Panc1 (cell line): ENCODE measurements around the gene TRIP10.

Experiments used
- CTCF ChIP-seq: fragments of 450-650 bp; IDR thresholded peaks from 2 replicates; pipeline ENCODE4 v1.5.1; 2017; ENCODE audit warnings: mild to moderate bottlenecking
- POLR2AphosphoS5 ChIP-seq: IDR thresholded peaks from 2 replicates; pipeline ENCODE4 v1.6.1; 2012; ENCODE audit warnings: mild to moderate bottlenecking, low read depth, low read length, moderate library complexity
- SIN3A ChIP-seq: IDR thresholded peaks from 2 replicates; pipeline ENCODE4 v1.6.1; 2012; ENCODE audit warnings: low read depth, mild to moderate bottlenecking, low read length, moderate library complexity, borderline replicate concordance; ENCODE audit not compliant: insufficient read depth
- TCF7L2 ChIP-seq: IDR thresholded peaks from 2 replicates; pipeline ENCODE4 v1.6.1; 2011; ENCODE audit warnings: mild to moderate bottlenecking, low read depth, low read length, inconsistent platforms

GRCh38 chr19:6734096-6734696 is 5.3 kb upstream of the TRIP10 start:
- TF ChIP-seq CTCF (no peak), TCF7L2 (no peak), SIN3A (no peak), POLR2AphosphoS5 (no peak)
